WTC11 (cell line): Measurements from ENCODE around the gene TRAPPC14.

Experiments used
- CTCF ChIP-seq: fragments of 200-600 bp; IDR thresholded peaks from 2 replicates; pipeline ENCODE4 v1.8.0; 2022; ENCODE audit warnings: antibody characterized with exemption
- FOXK1 ChIP-seq: sonication (generic); formaldehyde crosslinking; IDR thresholded peaks from 2 replicates; pipeline ENCODE4 v1.8.0; 2022; ENCODE audit warnings: mild to moderate bottlenecking, moderate library complexity, missing genetic modification reagents
- JAZF1 ChIP-seq: fragments of 250-450 bp; sonication (Bioruptor Pico); IDR thresholded peaks from 2 replicates; pipeline ENCODE4 v1.9.0; 2021; ENCODE audit warnings: moderate library complexity, mild to moderate bottlenecking, inconsistent platforms
- NFE2L1 ChIP-seq: sonication (generic); formaldehyde crosslinking; IDR thresholded peaks from 2 replicates; pipeline ENCODE4 v1.8.1; 2023; ENCODE audit warnings: missing genetic modification reagents
- SMAD3 ChIP-seq: sonication (generic); formaldehyde crosslinking; IDR thresholded peaks from 2 replicates; pipeline ENCODE4 v1.8.0; 2022; ENCODE audit warnings: missing genetic modification reagents, mild to moderate bottlenecking, borderline replicate concordance
- ZBTB43 ChIP-seq: sonication (generic); formaldehyde crosslinking; IDR thresholded peaks from 2 replicates; pipeline ENCODE4 v1.8.1; 2023; ENCODE audit warnings: mild to moderate bottlenecking, missing genetic modification reagents
- ZSCAN18 ChIP-seq: fragments of 250-450 bp; sonication (Bioruptor Pico); IDR thresholded peaks from 2 replicates; pipeline ENCODE4 v2.1.2; 2022; ENCODE audit warnings: mild to moderate bottlenecking, moderate library complexity

GRCh38 chr7:100124301-100125230 is 34.0 kb downstream of the TRAPPC14 start:
- TF ChIP-seq NFE2L1 (CRISPR knock-in tag): no peak
- no peak for TF ChIP-seq SMAD3 (CRISPR knock-in tag)
- TF ChIP-seq ZBTB43 (CRISPR knock-in tag): no peak
- TF ChIP-seq CTCF: no peak
- no peak for TF ChIP-seq ZSCAN18 (CRISPR knock-in tag)
- TF ChIP-seq JAZF1 (CRISPR knock-in tag): no peak
- no peak for TF ChIP-seq FOXK1 (CRISPR knock-in tag)
